Upper lobe of left lung (tissue), 4 donors: ENCODE data around the gene ADGRG1.

Experiments
- POLR2AphosphoS5 ChIP-seq, 2 donors: sonication (generic); formaldehyde crosslinking; IDR thresholded peaks; one replicate each; pipeline ENCODE4 v1.5.1; 2017; ENCODE audit warnings: antibody characterized with exemption in 2 of 2
- TF ChIP-seq, protein P1 (sequence below), 6 experiments: fragments of 450-650 bp in 4 of 6; fragments of 200-600 bp in 2 of 6; sonication (generic) in 2 of 6; IDR thresholded peaks; one replicate each; pipeline ENCODE4 v1.5.1; 2016 to 2019; ENCODE audit warnings: antibody characterized with exemption in 6 of 6

DNA sequence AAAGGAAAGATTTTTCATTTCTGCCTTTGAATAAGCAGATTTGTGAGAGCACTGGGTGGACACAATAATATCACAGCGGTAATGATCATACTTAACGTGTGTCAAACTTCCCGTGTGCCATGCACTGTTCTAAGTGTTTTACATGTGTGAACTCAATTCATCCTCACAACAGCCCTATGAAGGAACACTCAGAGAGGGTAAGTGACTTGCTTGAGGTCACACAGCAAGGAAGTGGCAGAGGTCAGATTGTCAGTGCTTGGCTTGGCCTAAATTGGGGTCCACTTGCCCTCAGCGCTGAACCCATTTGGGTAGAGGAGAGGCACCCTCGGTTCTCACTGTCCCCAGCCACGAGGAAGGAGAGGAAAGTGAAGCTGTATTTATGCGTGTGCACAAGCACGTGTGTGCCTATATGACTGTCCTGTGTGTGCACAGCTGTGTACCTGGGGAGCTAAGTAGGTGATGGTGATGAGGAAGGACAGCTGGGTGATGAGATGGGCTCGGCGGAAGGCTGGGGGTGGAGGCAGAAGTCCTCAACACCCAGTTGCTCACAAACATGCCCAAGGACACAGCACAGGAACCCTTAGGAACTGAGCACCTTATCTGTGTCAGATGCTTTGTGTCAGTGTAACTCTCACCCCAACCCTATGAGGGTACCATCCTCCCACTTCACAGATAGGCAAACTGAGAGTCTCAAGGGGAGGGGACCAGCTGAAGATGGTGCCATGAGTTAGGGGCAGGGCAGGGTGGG is 29.9 kb downstream of the ADGRG1 start:
- TF ChIP-seq, protein P1, sequence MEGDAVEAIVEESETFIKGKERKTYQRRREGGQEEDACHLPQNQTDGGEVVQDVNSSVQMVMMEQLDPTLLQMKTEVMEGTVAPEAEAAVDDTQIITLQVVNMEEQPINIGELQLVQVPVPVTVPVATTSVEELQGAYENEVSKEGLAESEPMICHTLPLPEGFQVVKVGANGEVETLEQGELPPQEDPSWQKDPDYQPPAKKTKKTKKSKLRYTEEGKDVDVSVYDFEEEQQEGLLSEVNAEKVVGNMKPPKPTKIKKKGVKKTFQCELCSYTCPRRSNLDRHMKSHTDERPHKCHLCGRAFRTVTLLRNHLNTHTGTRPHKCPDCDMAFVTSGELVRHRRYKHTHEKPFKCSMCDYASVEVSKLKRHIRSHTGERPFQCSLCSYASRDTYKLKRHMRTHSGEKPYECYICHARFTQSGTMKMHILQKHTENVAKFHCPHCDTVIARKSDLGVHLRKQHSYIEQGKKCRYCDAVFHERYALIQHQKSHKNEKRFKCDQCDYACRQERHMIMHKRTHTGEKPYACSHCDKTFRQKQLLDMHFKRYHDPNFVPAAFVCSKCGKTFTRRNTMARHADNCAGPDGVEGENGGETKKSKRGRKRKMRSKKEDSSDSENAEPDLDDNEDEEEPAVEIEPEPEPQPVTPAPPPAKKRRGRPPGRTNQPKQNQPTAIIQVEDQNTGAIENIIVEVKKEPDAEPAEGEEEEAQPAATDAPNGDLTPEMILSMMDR (IDR thresholded peaks at IDR 0.05): no peak
- no peak for TF ChIP-seq POLR2AphosphoS5 (IDR thresholded peaks at IDR 0.05)
